Activated CD8-positive, alpha-beta T cell treated with anti-CD3 and anti-CD28 coated beads, Interleukin-2, amount 10 ng/mL, durations not matched to agents 7 days and 5 days (primary cell): ENCODE measurements around the gene PUS1. TPM values are rescaled to one million over a fixed set of nuclear protein-coding genes. Genes with fewer than 3 reads are reported as not detected.
"Not testable (repeated sequence)": the region's sequence is repeated elsewhere in the genome, so short reads cannot be mapped to it uniquely, and the experiment has no call there.

Experiments used
- ATAC-seq: fragments of 150-1000 bp; cut with Tn5 transposase; one replicate; pipeline ENCODE4 v1.10.0; 2021; ENCODE audit warnings: moderate library complexity
- CTCF ChIA-PET: fragments of 350-600 bp; sonication (Branson Sonifier 250); formaldehyde crosslinking; loops from one replicate; lab custom pipeline; 2021; ENCODE audit warnings: antibody characterized with exemption; lab: Charles Lee
- POLR2A ChIA-PET: fragments of 350-600 bp; sonication (Branson Sonifier 250); formaldehyde crosslinking; loops from one replicate; lab custom pipeline; 2021; ENCODE audit warnings: antibody characterized with exemption; lab: Charles Lee
- DNase-seq: peaks from one replicate; pipeline ENCODE4 v3.0.0-alpha.2; 2020
- H3K27ac Mint-ChIP-seq: one replicate; pipeline ENCODE4 v1.8.0; 2021; ENCODE audit warnings: mild to moderate bottlenecking, mixed read lengths
- H3K27me3 Mint-ChIP-seq: one replicate; pipeline ENCODE4 v1.8.0; 2021; ENCODE audit warnings: low read depth, mixed read lengths
- H3K36me3 Mint-ChIP-seq: one replicate; pipeline ENCODE4 v1.8.0; 2021; ENCODE audit warnings: low read depth, mixed read lengths
- H3K4me1 Mint-ChIP-seq: one replicate; pipeline ENCODE4 v1.8.0; 2021; ENCODE audit warnings: low read depth, mixed read lengths
- H3K4me3 Mint-ChIP-seq: one replicate; pipeline ENCODE4 v1.8.0; 2021; ENCODE audit warnings: mild to moderate bottlenecking, mixed read lengths
- H3K9me3 Mint-ChIP-seq: one replicate; pipeline ENCODE4 v1.8.0; 2022; ENCODE audit warnings: mixed read lengths; ENCODE audit not compliant: insufficient read depth
- total RNA-seq, 2 experiments: library from RNA; stranded (reverse); gene quantifications; one replicate each; pipeline ENCODE4 v1.2.3, GENCODE V29; 2021

Gene PUS1
- total RNA-seq, 2 experiments from 2014 or later, result 57.3 to 64.7 TPM

- Mint-ChIP-seq H3K36me3 (peaks cover 13% of the 10 kb centered on the region), H3K4me3 (peak overlapping the region; percentile 78), H3K4me1 (peaks cover 34% of the 10 kb centered on the region), H3K27ac (peak overlapping the region; percentile 85)
- H3K9me3 Mint-ChIP-seq, ATAC-seq, H3K27me3 Mint-ChIP-seq, DNase-seq: not testable (repeated sequence)
- ChIA-PET CTCF (interaction anchor here (1.4 to 1.8 kb wide), 2 partner anchors 19 to 113 kb away, joined by 3 to 5 read pairs; no protein-coding TSS in a partner anchor), POLR2A (interaction anchor here (1.0 to 2.1 kb wide), 2 partner anchors 14 to 19 kb away, joined by 4 to 9 read pairs; no protein-coding TSS in a partner anchor)
Measured at GRCh38 chr12:131948713-131949430, 19.8 kb downstream of the PUS1 start.

- ATAC-seq, result peak; percentile 94
- CTCF ChIA-PET, result interaction anchor here (1.4 to 1.8 kb wide), 2 partner anchors 19 to 113 kb away, joined by 3 to 5 read pairs; no protein-coding TSS in a partner anchor
- H3K27ac Mint-ChIP-seq, result peak within 1 kb of the TSS; percentile 96
- DNase-seq, result peak; percentile 97
- H3K27me3 Mint-ChIP-seq, result no peaks in the 10 kb centered on the region
- H3K4me3 Mint-ChIP-seq, result peak within 1 kb of the TSS; percentile 92
- POLR2A ChIA-PET, result interaction anchor here (1.0 to 2.1 kb wide), 2 partner anchors 13 to 19 kb away, joined by 4 to 9 read pairs; no protein-coding TSS in a partner anchor
- no peaks in the 10 kb centered on the region for H3K9me3 Mint-ChIP-seq
- H3K36me3 Mint-ChIP-seq, result peaks cover 10% of the 10 kb centered on the region
- peaks cover 34% of the 10 kb centered on the region for H3K4me1 Mint-ChIP-seq
Measured at GRCh38 chr12:131949431-131950181, 20.5 kb downstream of the PUS1 start, which contains the start of gene EP400. Gene EP400, plus strand, starts transcription at chr12:131949942. Its CDS starts 10,678 bp downstream, at chr12:131960620.

DNA sequence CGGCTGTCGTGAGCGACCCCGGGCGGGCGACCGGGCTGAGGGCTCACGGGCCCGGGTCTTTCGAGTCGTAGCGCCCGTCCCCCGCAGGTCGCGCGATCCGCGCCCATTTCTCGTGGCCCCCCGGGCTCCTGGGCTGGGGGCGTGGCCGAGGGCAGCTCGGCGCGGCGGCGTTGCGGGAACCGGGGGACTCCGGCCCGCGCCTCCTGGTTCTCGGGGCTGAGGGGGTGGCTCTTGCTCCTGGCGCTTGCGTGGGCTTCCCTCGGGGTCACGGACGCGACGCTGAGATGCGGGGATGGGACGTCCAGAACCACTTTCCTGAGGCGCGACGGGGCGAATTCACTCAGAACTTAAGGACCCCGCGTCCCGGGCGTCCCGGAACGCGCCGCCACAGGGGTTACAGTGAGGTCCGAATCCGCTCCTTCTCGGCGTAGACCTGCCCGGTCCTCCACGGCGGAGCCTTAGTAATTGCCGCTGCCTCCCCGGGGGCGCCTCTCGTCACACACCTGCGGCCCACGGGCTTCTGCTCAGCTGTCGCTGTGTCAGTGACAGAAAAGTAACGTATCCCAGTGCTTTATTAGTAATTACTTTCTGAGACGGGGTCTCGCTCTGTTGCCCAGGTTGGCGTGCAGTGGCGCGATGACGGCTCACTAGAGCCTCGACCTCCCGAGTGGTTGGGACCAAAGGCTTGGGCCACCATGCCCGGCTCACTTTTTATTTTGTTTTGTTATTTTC is 21.3 kb downstream of the PUS1 start:
- POLR2A ChIA-PET, result interaction anchor here (1.0 to 2.1 kb wide), 2 partner anchors 12 to 20 kb away, joined by 4 to 9 read pairs; no protein-coding TSS in a partner anchor
- Mint-ChIP-seq H3K4me1 (peaks cover 34% of the 10 kb centered on the region), H3K36me3 (peaks cover 5% of the 10 kb centered on the region), H3K27ac (peak overlapping the region; percentile 96), H3K4me3 (peak overlapping the region; percentile 92), H3K9me3 (no peaks in the 10 kb centered on the region), H3K27me3 (no peaks in the 10 kb centered on the region)
- DNase-seq (peak; percentile 50), ATAC-seq (peak; percentile 34)
- CTCF ChIA-PET, result interaction anchor here (1.4 to 1.8 kb wide), 2 partner anchors 20 to 114 kb away, joined by 3 to 5 read pairs; no protein-coding TSS in a partner anchor

GRCh38 chr12:131953810-131954209 is 24.7 kb downstream of the PUS1 start:
- CTCF ChIA-PET, result interaction anchor here (0.6 kb wide), 1 partner anchor 71 kb away, joined by 3 read pairs; no protein-coding TSS in a partner anchor
- POLR2A ChIA-PET, H3K9me3 Mint-ChIP-seq, DNase-seq, H3K4me3 Mint-ChIP-seq, H3K36me3 Mint-ChIP-seq, H3K27ac Mint-ChIP-seq, ATAC-seq, H3K27me3 Mint-ChIP-seq: not testable (repeated sequence)
- H3K4me1 Mint-ChIP-seq, result peaks cover 33% of the 10 kb centered on the region

- H3K4me3 Mint-ChIP-seq, CTCF ChIA-PET, H3K9me3 Mint-ChIP-seq, DNase-seq, H3K36me3 Mint-ChIP-seq, ATAC-seq, H3K27ac Mint-ChIP-seq, POLR2A ChIA-PET, H3K27me3 Mint-ChIP-seq: not testable (repeated sequence)
- H3K4me1 Mint-ChIP-seq, result peaks cover 33% of the 10 kb centered on the region
Measured at GRCh38 chr12:131954460-131954859, 25.4 kb downstream of the PUS1 start.

- ChIA-PET CTCF (no interaction called here), POLR2A (no interaction called here)
- no peak for DNase-seq
- Mint-ChIP-seq H3K27ac (peak overlapping the region; percentile 31), H3K27me3 (no peaks in the 10 kb centered on the region), H3K36me3 (peaks cover 12% of the 10 kb centered on the region), H3K4me3 (no peak overlapping the region), H3K9me3 (no peaks in the 10 kb centered on the region), H3K4me1 (peaks cover 39% of the 10 kb centered on the region)
- ATAC-seq, result no peak
Measured at GRCh38 chr12:131959116-131959515, 30.0 kb downstream of the PUS1 start.

GRCh38 chr12:131959641-131960589 is 30.8 kb downstream of the PUS1 start:
- no peak for DNase-seq
- ATAC-seq, result no peak
- H3K4me1 Mint-ChIP-seq, result peaks cover 42% of the 10 kb centered on the region
- ChIA-PET POLR2A (no interaction called here), CTCF (no interaction called here)
- H3K27ac Mint-ChIP-seq, result peak overlapping the region; percentile 31
- peaks cover 14% of the 10 kb centered on the region for H3K36me3 Mint-ChIP-seq
- H3K9me3 Mint-ChIP-seq, result no peaks in the 10 kb centered on the region
- no peaks in the 10 kb centered on the region for H3K27me3 Mint-ChIP-seq
- H3K4me3 Mint-ChIP-seq, result no peak overlapping the region

DNA sequence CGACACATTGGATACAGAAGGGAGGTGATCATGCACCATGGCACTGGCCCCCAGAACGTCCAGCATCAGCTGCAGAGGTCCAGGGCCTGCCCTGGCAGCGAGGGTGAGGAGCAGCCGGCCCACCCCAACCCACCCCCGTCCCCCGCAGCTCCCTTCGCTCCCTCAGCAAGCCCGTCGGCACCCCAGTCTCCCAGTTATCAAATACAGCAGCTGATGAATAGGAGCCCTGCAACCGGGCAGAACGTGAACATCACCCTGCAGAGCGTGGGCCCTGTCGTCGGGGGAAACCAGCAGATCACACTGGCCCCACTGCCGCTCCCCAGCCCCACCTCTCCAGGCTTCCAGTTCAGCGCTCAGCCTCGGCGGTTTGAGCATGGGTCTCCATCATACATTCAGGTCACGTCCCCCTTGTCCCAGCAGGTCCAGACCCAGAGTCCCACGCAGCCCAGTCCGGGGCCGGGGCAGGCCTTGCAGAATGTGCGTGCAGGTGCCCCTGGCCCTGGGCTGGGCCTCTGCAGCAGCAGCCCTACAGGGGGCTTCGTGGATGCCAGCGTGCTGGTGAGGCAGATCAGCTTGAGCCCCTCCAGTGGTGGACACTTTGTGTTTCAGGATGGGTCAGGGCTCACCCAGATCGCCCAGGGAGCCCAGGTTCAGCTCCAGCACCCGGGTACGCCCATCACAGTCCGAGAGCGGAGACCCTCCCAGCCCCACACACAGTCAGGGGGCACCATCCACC is 31.7 kb downstream of the PUS1 start:
- CTCF ChIA-PET, H3K27ac Mint-ChIP-seq, H3K27me3 Mint-ChIP-seq, H3K9me3 Mint-ChIP-seq, ATAC-seq, POLR2A ChIA-PET, DNase-seq, H3K4me3 Mint-ChIP-seq: not testable (repeated sequence)
- Mint-ChIP-seq H3K4me1 (peaks cover 46% of the 10 kb centered on the region), H3K36me3 (peaks cover 19% of the 10 kb centered on the region)

DNA sequence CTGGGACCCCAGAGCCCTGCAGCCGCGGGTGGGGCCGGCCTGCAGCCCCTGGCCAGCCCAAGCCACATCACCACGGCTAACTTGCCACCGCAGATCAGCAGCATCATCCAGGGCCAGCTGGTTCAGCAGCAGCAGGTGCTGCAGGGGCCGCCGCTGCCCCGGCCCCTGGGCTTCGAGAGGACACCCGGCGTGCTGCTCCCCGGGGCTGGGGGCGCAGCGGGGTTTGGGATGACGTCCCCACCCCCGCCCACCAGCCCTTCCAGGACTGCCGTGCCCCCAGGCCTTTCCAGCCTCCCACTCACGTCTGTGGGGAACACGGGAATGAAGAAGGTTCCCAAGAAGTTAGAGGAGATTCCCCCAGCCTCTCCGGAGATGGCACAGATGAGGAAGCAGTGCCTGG is 32.3 kb downstream of the PUS1 start:
- H3K27me3 Mint-ChIP-seq, CTCF ChIA-PET, H3K9me3 Mint-ChIP-seq, ATAC-seq, DNase-seq, POLR2A ChIA-PET, H3K27ac Mint-ChIP-seq, H3K4me3 Mint-ChIP-seq: not testable (repeated sequence)
- Mint-ChIP-seq H3K4me1 (peaks cover 41% of the 10 kb centered on the region), H3K36me3 (peaks cover 19% of the 10 kb centered on the region)

- peaks cover 39% of the 10 kb centered on the region for H3K4me1 Mint-ChIP-seq
Measured at GRCh38 chr12:131962069-131962468, 33.0 kb downstream of the PUS1 start.

More at GRCh38 chr12:131962069-131962468, 33.0 kb downstream of the PUS1 start:
- Mint-ChIP-seq H3K36me3 (peaks cover 19% of the 10 kb centered on the region), H3K4me3 (no peak overlapping the region), H3K9me3 (no peaks in the 10 kb centered on the region), H3K27ac (peak overlapping the region; percentile 50), H3K27me3 (no peaks in the 10 kb centered on the region)
- DNase-seq (no peak), ATAC-seq (no peak)
- CTCF ChIA-PET, result no interaction called here
- POLR2A ChIA-PET, result interaction anchor here (1.3 kb wide), 1 partner anchor 12 kb away, joined by 4 read pairs; the partner anchor contains the start of gene EP400
